NCI-H2081 treated with DMSO at 0.1 percent for 48 hours (cell line): ENCODE results near the gene RIC8B.
A peak's percentile ranks its signal among the peaks of the same experiment; 100 is the strongest.
"Not testable (repeated sequence)": the region's sequence is repeated elsewhere in the genome, so short reads cannot be mapped to it uniquely, and the experiment has no call there.

ENCODE experiments used
- DNase-seq: peaks from one replicate; lab custom pipeline; 2025; lab: John Stamatoyannopoulos, UW

Gene RIC8B

DNA sequence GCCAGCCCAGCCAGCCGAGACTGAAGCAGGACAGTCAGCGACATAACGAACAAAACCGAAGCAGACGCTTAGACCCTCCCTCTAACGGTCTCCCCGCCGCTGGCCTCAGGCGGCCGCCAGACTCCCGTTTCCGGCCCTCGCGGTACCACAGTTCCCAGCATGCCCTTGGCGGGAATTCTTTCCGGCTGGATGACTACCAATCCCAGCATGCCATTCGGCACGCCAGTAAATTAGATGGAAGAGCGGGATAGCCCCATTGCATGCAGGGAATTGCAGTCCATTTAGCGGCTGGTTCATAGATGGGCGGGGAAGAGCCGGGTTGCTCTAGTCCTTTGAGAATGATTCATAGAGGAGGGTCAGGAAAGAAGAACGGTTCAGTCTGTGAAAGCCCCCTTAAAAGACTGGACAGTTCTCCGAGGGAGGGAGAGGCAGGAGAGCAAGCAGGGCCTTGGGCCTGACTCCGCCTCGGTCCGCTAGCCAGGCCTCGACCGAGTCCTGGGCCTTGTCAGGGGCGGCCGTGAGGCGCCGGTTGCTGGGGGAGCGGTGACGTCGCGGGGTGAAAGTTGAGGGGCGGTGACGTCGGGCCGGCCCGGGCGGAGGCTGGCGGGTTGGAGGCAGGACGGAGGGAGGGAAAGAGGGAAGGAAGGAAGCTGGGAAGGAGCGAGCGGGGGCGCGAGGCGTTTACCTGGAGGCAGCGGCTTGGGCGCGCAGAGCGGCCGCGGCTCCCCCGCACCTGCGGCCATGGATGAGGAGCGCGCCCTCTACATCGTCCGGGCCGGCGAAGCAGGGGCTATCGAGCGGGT lies at the start of gene RIC8B:
RIC8B (plus strand) TSS at position 678 of the 803 bp plus-strand sequence; CDS start at position 742, 64 bp downstream.
- DNase-seq = peak; percentile 97

GRCh38 chr12:106724934-106725333 lies 49.5 kb upstream of the RIC8B start:
- DNase-seq = no peak

DNA sequence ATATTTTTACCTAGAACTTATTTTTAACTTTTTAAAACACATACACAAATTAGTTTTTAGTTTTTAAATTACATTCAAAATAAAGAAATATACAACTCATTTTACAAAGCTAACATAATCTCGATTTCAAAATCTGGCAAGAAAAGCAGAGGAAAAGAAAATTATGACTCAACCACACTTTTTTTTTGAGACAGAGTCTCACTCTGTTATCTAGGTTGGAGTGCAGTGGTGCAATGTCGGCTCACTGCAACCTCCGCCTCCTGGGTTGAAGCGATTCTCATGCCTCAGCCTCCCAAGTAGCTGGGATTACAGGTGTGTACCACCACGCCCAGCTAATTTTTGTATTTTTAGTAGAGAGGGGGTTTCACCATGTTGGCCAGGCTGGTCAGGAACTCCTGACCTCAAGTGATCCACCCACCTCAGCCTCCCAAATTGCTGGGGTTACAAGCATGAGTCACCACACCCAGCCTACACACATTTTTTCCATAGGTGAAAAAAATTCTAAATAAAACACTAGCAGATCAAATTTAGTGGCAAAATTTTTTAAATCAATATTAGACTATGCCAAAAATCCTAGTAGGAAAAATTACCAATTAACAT lies 47.8 kb upstream of the RIC8B start:
- not testable (repeated sequence) for DNase-seq

GRCh38 chr12:106729611-106730010 lies 44.9 kb upstream of the RIC8B start:
- DNase-seq = no peak

DNA sequence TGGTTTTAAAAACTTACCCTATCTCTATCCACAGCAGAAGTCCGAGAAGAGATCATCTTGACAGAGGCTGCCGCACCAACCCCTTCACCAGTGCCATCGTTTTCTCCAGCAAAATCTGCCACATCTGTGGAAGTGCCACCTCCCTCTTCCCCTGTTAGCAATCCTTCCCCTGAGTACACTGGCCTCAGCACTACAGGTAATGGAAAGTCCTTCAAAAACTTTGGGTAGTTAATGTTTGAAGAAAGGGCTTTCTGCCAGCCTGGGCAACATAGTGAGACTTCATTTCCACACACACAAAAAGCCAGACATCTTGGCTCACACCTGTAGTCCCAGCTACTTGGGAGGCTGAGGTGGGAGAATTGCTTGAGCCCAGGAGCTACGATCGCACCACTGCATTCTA lies 41.6 kb upstream of the RIC8B start:
- no peak for DNase-seq

- DNase-seq = no peak
Measured at GRCh38 chr12:106733660-106734059, 40.8 kb upstream of the RIC8B start.

- no peak for DNase-seq
Measured at GRCh38 chr12:106736051-106736957, 38.2 kb upstream of the RIC8B start.

DNA sequence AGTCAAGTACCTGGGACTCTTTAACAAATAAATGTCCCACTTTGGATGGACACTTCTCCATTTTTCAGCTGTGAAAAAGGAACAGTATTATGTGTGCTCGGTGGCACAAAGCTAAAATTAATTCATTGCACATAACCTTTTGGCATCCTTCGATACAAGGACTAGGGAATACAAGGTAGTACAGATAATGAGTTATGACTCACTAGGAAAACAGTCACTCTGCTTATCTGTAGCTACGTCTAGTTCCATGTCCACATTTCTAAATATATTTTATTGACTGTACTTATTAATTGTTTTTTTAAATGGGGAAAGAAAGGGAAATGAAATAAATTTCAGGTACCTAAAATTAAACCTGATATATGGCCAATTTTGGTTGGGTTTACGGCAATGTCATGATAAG lies 35.2 kb upstream of the RIC8B start:
- no peak for DNase-seq

GRCh38 chr12:106739815-106740530 lies 34.5 kb upstream of the RIC8B start:
- no peak for DNase-seq

- no peak for DNase-seq
Measured at GRCh38 chr12:106740818-106741217, 33.7 kb upstream of the RIC8B start.

DNA sequence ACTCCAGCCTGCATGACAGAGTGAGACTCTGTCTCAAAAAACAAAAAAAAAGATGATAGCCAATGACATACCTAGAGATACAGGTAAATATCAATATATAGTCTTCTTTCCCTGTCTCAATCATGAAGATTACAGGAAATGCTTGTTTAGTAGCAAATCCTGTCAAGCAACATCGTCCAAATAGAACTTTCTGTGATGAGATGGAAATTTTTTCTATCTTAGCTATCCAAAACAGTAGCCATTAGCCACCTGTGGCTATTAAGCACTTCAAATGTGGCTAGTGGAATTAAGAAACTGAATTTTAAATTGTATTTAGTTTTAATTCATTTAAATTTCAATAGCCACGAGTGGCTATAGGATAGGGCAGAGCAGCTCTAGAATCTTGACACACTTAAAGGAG lies 33.2 kb upstream of the RIC8B start:
- no peak for DNase-seq

DNA sequence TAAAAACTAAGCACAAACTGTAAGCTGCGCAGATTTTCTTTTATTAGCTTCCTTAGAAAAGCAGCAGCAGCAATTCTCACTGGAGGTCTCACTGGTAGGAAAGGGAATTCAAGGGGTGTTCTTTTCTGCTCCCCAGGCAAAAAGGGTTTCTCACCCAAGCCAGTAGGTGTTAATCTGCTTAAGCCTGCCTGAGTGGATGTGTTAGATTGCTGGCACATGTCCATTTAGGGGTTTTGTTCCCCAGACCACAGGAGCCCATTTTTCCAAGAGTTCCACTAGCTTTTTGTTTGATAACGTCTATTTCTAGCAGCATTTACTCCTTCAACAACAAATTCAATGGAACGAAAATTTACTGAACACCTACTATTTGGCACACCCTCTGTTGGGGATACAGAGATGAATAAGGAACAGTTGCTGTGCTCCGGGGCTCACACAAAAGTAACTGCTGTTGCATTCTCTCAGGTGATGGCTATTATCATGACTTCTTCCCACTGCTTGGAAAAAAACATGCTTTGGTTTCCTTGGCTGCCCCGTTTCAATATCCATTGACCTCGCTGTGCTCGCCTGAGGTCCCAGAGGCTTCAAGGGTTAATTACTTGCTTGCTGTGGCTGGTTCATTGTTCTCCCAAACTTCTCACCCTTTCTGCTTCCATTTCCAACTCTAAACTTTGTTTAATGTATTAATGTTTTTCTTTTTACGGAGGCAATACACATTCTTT lies 31.1 kb upstream of the RIC8B start:
- no peak for DNase-seq

GRCh38 chr12:106744600-106744999 lies 29.9 kb upstream of the RIC8B start:
- DNase-seq = no peak

DNA sequence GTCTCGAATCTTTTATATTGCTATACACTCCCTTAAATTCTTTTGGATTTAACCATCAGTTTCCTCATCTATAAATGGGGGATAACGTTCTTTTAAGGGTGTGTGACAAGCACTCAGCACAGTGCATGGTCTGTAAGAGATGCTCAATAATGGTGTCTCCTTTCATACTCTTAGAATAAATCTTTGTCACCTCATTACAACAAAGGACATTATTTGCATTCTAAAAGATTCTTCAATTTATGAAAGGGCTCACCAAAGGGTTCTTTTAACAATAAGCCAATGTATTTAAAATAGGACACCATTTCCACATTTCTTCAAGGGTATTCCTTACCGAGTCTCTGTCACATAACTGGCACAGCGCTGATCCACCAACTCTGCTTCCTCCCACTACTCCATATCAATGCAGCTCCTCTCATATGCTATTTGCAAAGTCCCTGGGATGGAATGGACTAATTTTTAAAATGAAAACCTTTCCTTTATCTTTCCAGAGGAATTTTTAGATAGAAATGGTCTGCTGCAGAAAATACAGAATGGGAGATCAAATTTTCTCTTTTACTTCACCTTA lies 29.2 kb upstream of the RIC8B start:
- no peak for DNase-seq

- DNase-seq = no peak
Measured at GRCh38 chr12:106747973-106748436, 26.5 kb upstream of the RIC8B start.

- no peak for DNase-seq
Measured at GRCh38 chr12:106750524-106750923, 24.0 kb upstream of the RIC8B start.

- DNase-seq = no peak
Measured at GRCh38 chr12:106753526-106753925, 21.0 kb upstream of the RIC8B start.

DNA sequence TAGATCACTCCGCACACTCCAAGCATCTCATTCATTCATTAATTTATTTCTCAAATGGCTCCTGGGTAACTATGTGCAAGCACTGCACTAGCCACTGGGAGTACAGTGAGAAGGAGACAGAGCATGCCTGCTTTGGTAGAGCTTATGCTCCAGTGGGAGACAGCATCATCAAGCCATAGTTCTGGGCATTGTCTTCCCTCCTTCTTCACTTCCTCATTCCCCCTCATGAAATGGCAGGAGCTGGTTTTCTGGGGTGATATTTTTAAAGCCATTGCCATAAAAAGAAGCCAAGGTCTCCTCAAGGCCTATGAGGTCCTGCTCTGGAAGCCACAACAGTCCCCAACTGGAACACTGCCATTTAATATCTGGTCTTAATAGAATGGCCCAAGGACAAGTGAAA lies 20.2 kb upstream of the RIC8B start:
- no peak for DNase-seq

GRCh38 chr12:106757623-106758348 lies 16.7 kb upstream of the RIC8B start:
- no peak for DNase-seq
